ENCODE measurements around the gene NOS1AP.

DNA sequence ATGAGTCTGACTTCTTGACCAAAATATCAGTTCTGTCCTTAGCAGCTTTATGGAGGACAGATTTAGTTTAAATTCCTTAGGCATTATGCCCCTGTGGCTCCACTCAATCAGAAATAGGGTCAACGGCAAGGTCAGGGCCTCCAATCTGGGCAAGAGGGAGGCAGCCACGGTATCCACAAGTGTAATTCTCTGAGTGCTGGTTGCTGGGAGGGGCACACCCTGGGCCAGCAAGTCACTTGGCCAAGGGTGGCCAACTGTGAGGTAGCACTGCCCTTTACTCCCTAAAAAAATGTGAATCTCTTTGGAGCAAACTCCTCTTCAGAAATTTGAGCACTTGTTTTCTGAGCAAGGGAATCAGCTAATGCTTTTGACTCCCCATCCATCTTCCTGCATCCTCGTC lies 294.3 kb downstream of the NOS1AP start:
- TF ChIP-seq, protein P1, sequence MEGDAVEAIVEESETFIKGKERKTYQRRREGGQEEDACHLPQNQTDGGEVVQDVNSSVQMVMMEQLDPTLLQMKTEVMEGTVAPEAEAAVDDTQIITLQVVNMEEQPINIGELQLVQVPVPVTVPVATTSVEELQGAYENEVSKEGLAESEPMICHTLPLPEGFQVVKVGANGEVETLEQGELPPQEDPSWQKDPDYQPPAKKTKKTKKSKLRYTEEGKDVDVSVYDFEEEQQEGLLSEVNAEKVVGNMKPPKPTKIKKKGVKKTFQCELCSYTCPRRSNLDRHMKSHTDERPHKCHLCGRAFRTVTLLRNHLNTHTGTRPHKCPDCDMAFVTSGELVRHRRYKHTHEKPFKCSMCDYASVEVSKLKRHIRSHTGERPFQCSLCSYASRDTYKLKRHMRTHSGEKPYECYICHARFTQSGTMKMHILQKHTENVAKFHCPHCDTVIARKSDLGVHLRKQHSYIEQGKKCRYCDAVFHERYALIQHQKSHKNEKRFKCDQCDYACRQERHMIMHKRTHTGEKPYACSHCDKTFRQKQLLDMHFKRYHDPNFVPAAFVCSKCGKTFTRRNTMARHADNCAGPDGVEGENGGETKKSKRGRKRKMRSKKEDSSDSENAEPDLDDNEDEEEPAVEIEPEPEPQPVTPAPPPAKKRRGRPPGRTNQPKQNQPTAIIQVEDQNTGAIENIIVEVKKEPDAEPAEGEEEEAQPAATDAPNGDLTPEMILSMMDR (conservative IDR thresholded peaks at IDR 0.05; ENCODE audit: low read depth, low read length) = no peak
- TF ChIP-seq EZH2phosphoT487 (IDR thresholded peaks at IDR 0.05; ENCODE audit: borderline replicate concordance, low read length) (no peak), EZH2 (IDR thresholded peaks at IDR 0.05; ENCODE audit: low read length, unreplicated experiment) (no peak)
